ENCODE measurements around the gene SLC4A4.

SLC4A4 gene

GRCh38 chr4:71361476-71361875, 22.7 kb downstream of the SLC4A4 start:
- H3K4me2 ChIP-seq (ENCODE audit: insufficient read depth, low read length, poor library complexity, severe bottlenecking), result no peak overlapping the region
- H3K14ac ChIP-seq (ENCODE audit: low read length), result no peak overlapping the region
- no peak overlapping the region for H3K9ac ChIP-seq (ENCODE audit: low read depth, low read length, poor library complexity)
- H2BK15ac ChIP-seq (ENCODE audit: low read length), result no peak overlapping the region
- no peak overlapping the region for H3K23ac ChIP-seq (ENCODE audit: low read depth, low read length, poor library complexity)
- no peaks in the 10 kb centered on the region for H3K79me1 ChIP-seq (ENCODE audit: low read depth, low read length)
- DNase-seq (ENCODE audit: low spot score), result no peak
- no peak overlapping the region for H4K91ac ChIP-seq (ENCODE audit: low read depth, low read length, poor library complexity)
- no peaks in the 10 kb centered on the region for H3K9me3 ChIP-seq (replicated peaks in 1 of 2; ENCODE audit: control insufficient read depth in 2 of 2, insufficient read depth in 1 of 2, low read depth in 1 of 2, low read length in 2 of 2)
- H2BK12ac ChIP-seq (ENCODE audit: low read length), result no peak overlapping the region
- no peak overlapping the region for H2AK5ac ChIP-seq (ENCODE audit: low read depth, low read length)
- no peak overlapping the region for H2BK120ac ChIP-seq (ENCODE audit: low read depth, low read length)
- H3K4ac ChIP-seq (ENCODE audit: low read length), result no peak overlapping the region
- no peak overlapping the region for H3K18ac ChIP-seq (ENCODE audit: low read length)
- H3K36me3 ChIP-seq (replicated peaks in 1 of 2; ENCODE audit: control insufficient read depth in 2 of 2, insufficient read depth in 2 of 2, low read length in 2 of 2), result no peaks in the 10 kb centered on the region
- no peak overlapping the region for H3K27ac ChIP-seq (replicated peaks; ENCODE audit: low read length)
- H3K27me3 ChIP-seq (ENCODE audit: control insufficient read depth in 3 of 3, insufficient read depth in 3 of 3, low read depth in 1 of 3, low read length in 3 of 3), result no peaks in the 10 kb centered on the region
- no peak overlapping the region for H2AFZ ChIP-seq (ENCODE audit: low read length)
- no peaks in the 10 kb centered on the region for H3K4me1 ChIP-seq (ENCODE audit: control insufficient read depth in 2 of 2, insufficient read depth in 1 of 2, low read depth in 1 of 2, low read length in 2 of 2)
- no peak overlapping the region for H4K8ac ChIP-seq (ENCODE audit: low read depth, low read length)
- H3K4me3 ChIP-seq (ENCODE audit: low read length in 2 of 2), result no peak overlapping the region
- H2BK5ac ChIP-seq (ENCODE audit: low read length), result no peak overlapping the region

- Histone ChIP-seq H4K8ac (ENCODE audit: low read depth, low read length) (no peak overlapping the region), H3K18ac (ENCODE audit: low read length) (no peak overlapping the region), H4K91ac (ENCODE audit: low read depth, low read length, poor library complexity) (no peak overlapping the region), H3K4me3 (ENCODE audit: low read length in 2 of 2) (no peak overlapping the region), H3K23ac (ENCODE audit: low read depth, low read length, poor library complexity) (no peak overlapping the region), H3K79me1 (ENCODE audit: low read depth, low read length) (no peaks in the 10 kb centered on the region), H3K9ac (ENCODE audit: low read depth, low read length, poor library complexity) (no peak overlapping the region), H2AFZ (ENCODE audit: low read length) (no peak overlapping the region), H2AK5ac (ENCODE audit: low read depth, low read length) (no peak overlapping the region), H2BK15ac (ENCODE audit: low read length) (no peak overlapping the region), H2BK120ac (ENCODE audit: low read depth, low read length) (no peak overlapping the region), H3K14ac (ENCODE audit: low read length) (no peak overlapping the region), H3K4me2 (ENCODE audit: insufficient read depth, low read length, poor library complexity, severe bottlenecking) (no peak overlapping the region), H2BK5ac (ENCODE audit: low read length) (no peak overlapping the region), H3K27ac (replicated peaks; ENCODE audit: low read length) (no peak overlapping the region), H3K4me1 (ENCODE audit: control insufficient read depth in 2 of 2, insufficient read depth in 1 of 2, low read depth in 1 of 2, low read length in 2 of 2) (no peaks in the 10 kb centered on the region), H3K4ac (ENCODE audit: low read length) (no peak overlapping the region), H3K36me3 (replicated peaks in 1 of 2; ENCODE audit: control insufficient read depth in 2 of 2, insufficient read depth in 2 of 2, low read length in 2 of 2) (no peaks in the 10 kb centered on the region), H3K27me3 (ENCODE audit: control insufficient read depth in 3 of 3, insufficient read depth in 3 of 3, low read depth in 1 of 3, low read length in 3 of 3) (no peaks in the 10 kb centered on the region), H3K9me3 (replicated peaks in 1 of 2; ENCODE audit: control insufficient read depth in 2 of 2, insufficient read depth in 1 of 2, low read depth in 1 of 2, low read length in 2 of 2) (no peaks in the 10 kb centered on the region), H2BK12ac (ENCODE audit: low read length) (no peak overlapping the region)
- no peak for DNase-seq (ENCODE audit: low spot score)
- WGBS, 2 donors (ENCODE audit: extremely low coverage in 2 of 2, insufficient read length in 2 of 2, insufficient replicate concordance in 1 of 2), result no CpG with 5 or more reads among the region's 3 CpGs
Observed at GRCh38 chr4:71366766-71367165, 27.9 kb downstream of the SLC4A4 start.

DNA sequence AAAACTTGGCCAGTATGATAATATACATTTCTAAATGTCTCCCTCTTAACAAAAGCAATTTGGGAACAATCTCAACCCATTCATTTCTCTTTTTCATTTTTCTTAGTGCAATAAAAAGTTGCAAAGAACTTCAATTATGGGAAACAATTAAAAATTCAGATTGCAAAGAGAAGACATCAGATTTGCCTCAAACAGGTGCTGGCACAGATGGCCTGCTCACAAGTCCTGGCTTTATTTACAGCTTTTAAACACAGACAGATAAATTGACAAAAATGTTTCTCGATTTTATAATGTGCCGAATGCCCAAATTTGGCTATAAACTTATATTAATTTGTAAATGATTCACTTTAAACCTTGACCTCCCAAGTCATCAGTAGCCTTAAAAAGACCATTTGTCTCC, 28.7 kb downstream of the SLC4A4 start:
- H2BK12ac ChIP-seq (ENCODE audit: low read length), result no peak overlapping the region
- H2BK5ac ChIP-seq (ENCODE audit: low read length), result no peak overlapping the region
- no peaks in the 10 kb centered on the region for H3K36me3 ChIP-seq (replicated peaks in 1 of 2; ENCODE audit: control insufficient read depth in 2 of 2, insufficient read depth in 2 of 2, low read length in 2 of 2)
- no peaks in the 10 kb centered on the region for H3K79me1 ChIP-seq (ENCODE audit: low read depth, low read length)
- no peak overlapping the region for H3K23ac ChIP-seq (ENCODE audit: low read depth, low read length, poor library complexity)
- no peak overlapping the region for H3K4ac ChIP-seq (ENCODE audit: low read length)
- H3K4me1 ChIP-seq (ENCODE audit: control insufficient read depth in 2 of 2, insufficient read depth in 1 of 2, low read depth in 1 of 2, low read length in 2 of 2), result no peaks in the 10 kb centered on the region
- WGBS, 2 donors (ENCODE audit: extremely low coverage in 2 of 2, insufficient read length in 2 of 2, insufficient replicate concordance in 1 of 2), result no CpG with 5 or more reads among the region's 2 CpGs
- DNase-seq (ENCODE audit: low spot score), result no peak
- H3K27ac ChIP-seq (replicated peaks; ENCODE audit: low read length), result no peak overlapping the region
- H2AFZ ChIP-seq (ENCODE audit: low read length), result no peak overlapping the region
- H3K18ac ChIP-seq (ENCODE audit: low read length), result no peak overlapping the region
- H3K4me3 ChIP-seq (ENCODE audit: low read length in 2 of 2), result no peak overlapping the region
- H3K9me3 ChIP-seq (replicated peaks in 1 of 2; ENCODE audit: control insufficient read depth in 2 of 2, insufficient read depth in 1 of 2, low read depth in 1 of 2, low read length in 2 of 2), result no peaks in the 10 kb centered on the region
- H3K4me2 ChIP-seq (ENCODE audit: insufficient read depth, low read length, poor library complexity, severe bottlenecking), result no peak overlapping the region
- no peak overlapping the region for H3K14ac ChIP-seq (ENCODE audit: low read length)
- no peak overlapping the region for H2AK5ac ChIP-seq (ENCODE audit: low read depth, low read length)
- H3K9ac ChIP-seq (ENCODE audit: low read depth, low read length, poor library complexity), result no peak overlapping the region
- H2BK120ac ChIP-seq (ENCODE audit: low read depth, low read length), result no peak overlapping the region
- H4K8ac ChIP-seq (ENCODE audit: low read depth, low read length), result no peak overlapping the region
- no peaks in the 10 kb centered on the region for H3K27me3 ChIP-seq (ENCODE audit: control insufficient read depth in 3 of 3, insufficient read depth in 3 of 3, low read depth in 1 of 3, low read length in 3 of 3)
- H2BK15ac ChIP-seq (ENCODE audit: low read length), result no peak overlapping the region
- no peak overlapping the region for H4K91ac ChIP-seq (ENCODE audit: low read depth, low read length, poor library complexity)

GRCh38 chr4:71368906-71369305, 30.1 kb downstream of the SLC4A4 start:
- no peak overlapping the region for H3K23ac ChIP-seq (ENCODE audit: low read depth, low read length, poor library complexity)
- no peak overlapping the region for H2AFZ ChIP-seq (ENCODE audit: low read length)
- H2BK120ac ChIP-seq (ENCODE audit: low read depth, low read length), result no peak overlapping the region
- no peak overlapping the region for H3K27ac ChIP-seq (replicated peaks; ENCODE audit: low read length)
- no peak overlapping the region for H3K4ac ChIP-seq (ENCODE audit: low read length)
- H3K4me2 ChIP-seq (ENCODE audit: insufficient read depth, low read length, poor library complexity, severe bottlenecking), result no peak overlapping the region
- H2BK15ac ChIP-seq (ENCODE audit: low read length), result no peak overlapping the region
- no peaks in the 10 kb centered on the region for H3K36me3 ChIP-seq (replicated peaks in 1 of 2; ENCODE audit: control insufficient read depth in 2 of 2, insufficient read depth in 2 of 2, low read length in 2 of 2)
- no peak overlapping the region for H2AK5ac ChIP-seq (ENCODE audit: low read depth, low read length)
- H4K8ac ChIP-seq (ENCODE audit: low read depth, low read length), result no peak overlapping the region
- no peak overlapping the region for H2BK5ac ChIP-seq (ENCODE audit: low read length)
- H3K4me3 ChIP-seq (ENCODE audit: low read length in 2 of 2), result no peak overlapping the region
- H3K9me3 ChIP-seq (replicated peaks in 1 of 2; ENCODE audit: control insufficient read depth in 2 of 2, insufficient read depth in 1 of 2, low read depth in 1 of 2, low read length in 2 of 2), result no peaks in the 10 kb centered on the region
- no peak overlapping the region for H3K9ac ChIP-seq (ENCODE audit: low read depth, low read length, poor library complexity)
- no peaks in the 10 kb centered on the region for H3K4me1 ChIP-seq (ENCODE audit: control insufficient read depth in 2 of 2, insufficient read depth in 1 of 2, low read depth in 1 of 2, low read length in 2 of 2)
- no peaks in the 10 kb centered on the region for H3K27me3 ChIP-seq (ENCODE audit: control insufficient read depth in 3 of 3, insufficient read depth in 3 of 3, low read depth in 1 of 3, low read length in 3 of 3)
- no peaks in the 10 kb centered on the region for H3K79me1 ChIP-seq (ENCODE audit: low read depth, low read length)
- no peak overlapping the region for H4K91ac ChIP-seq (ENCODE audit: low read depth, low read length, poor library complexity)
- WGBS, 2 donors (ENCODE audit: extremely low coverage in 2 of 2, insufficient read length in 2 of 2, insufficient replicate concordance in 1 of 2), result no CpG with 5 or more reads among the region's 12 CpGs
- no peak for DNase-seq (ENCODE audit: low spot score)
- H3K14ac ChIP-seq (ENCODE audit: low read length), result no peak overlapping the region
- H3K18ac ChIP-seq (ENCODE audit: low read length), result peak overlapping the region; percentile 40
- H2BK12ac ChIP-seq (ENCODE audit: low read length), result no peak overlapping the region

Measured in neuronal stem cell (in vitro differentiated cells).